Chondrocyte (in vitro differentiated cells): ENCODE results near the gene PSD. TPM values are rescaled to one million over a fixed set of nuclear protein-coding genes. Genes with fewer than 3 reads are reported as not detected.

Experiments used
- DNase-seq: peaks from one replicate; pipeline ENCODE4 v3.0.0; 2021; ENCODE audit warnings: mixed read lengths, low spot score
- H3K27ac Mint-ChIP-seq: one replicate; pipeline ENCODE4 v1.8.0; 2021; ENCODE audit warnings: mild to moderate bottlenecking, moderate library complexity, mixed read lengths; ENCODE audit not compliant: unreplicated experiment
- H3K27me3 Mint-ChIP-seq: 2 replicates; pipeline ENCODE4 v1.8.0; 2021; ENCODE audit warnings: low read depth, mixed read lengths
- H3K36me3 Mint-ChIP-seq: 2 replicates; pipeline ENCODE4 v1.8.0; 2021; ENCODE audit warnings: low read depth, mixed read lengths
- H3K4me1 Mint-ChIP-seq: 2 replicates; pipeline ENCODE4 v1.8.0; 2021; ENCODE audit warnings: low read depth, mild to moderate bottlenecking, mixed read lengths
- H3K4me3 Mint-ChIP-seq: one replicate; pipeline ENCODE4 v1.8.0; 2021; ENCODE audit warnings: mild to moderate bottlenecking, moderate library complexity, mixed read lengths; ENCODE audit not compliant: unreplicated experiment
- H3K9me3 Mint-ChIP-seq: 2 replicates; pipeline ENCODE4 v1.8.0; 2021; ENCODE audit warnings: low read depth, mixed read lengths
- total RNA-seq: library from RNA; stranded (reverse); gene quantifications from 3 replicates; pipeline ENCODE4 v1.2.1, GENCODE V29; 2021
- TF ChIP-seq, protein P1 (sequence below): fragments of 200-600 bp; sonication (generic); IDR thresholded peaks from 2 replicates; pipeline ENCODE4 v1.5.0; 2021; ENCODE audit warnings: antibody characterized with exemption, mild to moderate bottlenecking, moderate library complexity

PSD gene
- total RNA-seq, 1 donor from 2014 or later = 4.0 TPM

DNA sequence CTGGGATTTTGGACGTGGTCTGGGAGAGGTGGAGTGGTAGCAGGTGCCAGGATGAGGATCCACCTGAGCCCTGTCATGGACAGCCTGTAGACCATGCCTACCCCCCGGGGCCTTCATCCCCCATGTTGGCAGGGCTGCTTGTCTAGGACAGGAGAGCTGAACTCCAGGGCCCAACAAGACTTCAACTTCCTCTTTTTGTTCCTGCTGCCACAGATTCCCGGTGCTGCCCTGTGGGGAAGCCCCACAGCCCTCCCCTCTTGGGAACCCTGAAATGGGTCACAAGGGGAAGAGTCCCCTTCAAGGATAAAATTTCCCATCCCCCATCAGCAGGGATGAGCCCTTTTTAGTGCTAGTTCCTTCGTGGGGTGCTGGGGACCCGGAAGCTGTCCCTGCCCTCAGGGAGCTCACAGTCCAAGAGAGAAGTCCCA is 15.0 kb upstream of the PSD start:
- Mint-ChIP-seq H3K9me3 (no peaks in the 10 kb centered on the region), H3K4me3 (no peak overlapping the region), H3K4me1 (peaks cover 19% of the 10 kb centered on the region), H3K27me3 (peaks cover 3% of the 10 kb centered on the region), H3K27ac (no peak overlapping the region), H3K36me3 (no peaks in the 10 kb centered on the region)
- no peak for DNase-seq
- TF ChIP-seq, protein P1, sequence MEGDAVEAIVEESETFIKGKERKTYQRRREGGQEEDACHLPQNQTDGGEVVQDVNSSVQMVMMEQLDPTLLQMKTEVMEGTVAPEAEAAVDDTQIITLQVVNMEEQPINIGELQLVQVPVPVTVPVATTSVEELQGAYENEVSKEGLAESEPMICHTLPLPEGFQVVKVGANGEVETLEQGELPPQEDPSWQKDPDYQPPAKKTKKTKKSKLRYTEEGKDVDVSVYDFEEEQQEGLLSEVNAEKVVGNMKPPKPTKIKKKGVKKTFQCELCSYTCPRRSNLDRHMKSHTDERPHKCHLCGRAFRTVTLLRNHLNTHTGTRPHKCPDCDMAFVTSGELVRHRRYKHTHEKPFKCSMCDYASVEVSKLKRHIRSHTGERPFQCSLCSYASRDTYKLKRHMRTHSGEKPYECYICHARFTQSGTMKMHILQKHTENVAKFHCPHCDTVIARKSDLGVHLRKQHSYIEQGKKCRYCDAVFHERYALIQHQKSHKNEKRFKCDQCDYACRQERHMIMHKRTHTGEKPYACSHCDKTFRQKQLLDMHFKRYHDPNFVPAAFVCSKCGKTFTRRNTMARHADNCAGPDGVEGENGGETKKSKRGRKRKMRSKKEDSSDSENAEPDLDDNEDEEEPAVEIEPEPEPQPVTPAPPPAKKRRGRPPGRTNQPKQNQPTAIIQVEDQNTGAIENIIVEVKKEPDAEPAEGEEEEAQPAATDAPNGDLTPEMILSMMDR = no peak

DNA sequence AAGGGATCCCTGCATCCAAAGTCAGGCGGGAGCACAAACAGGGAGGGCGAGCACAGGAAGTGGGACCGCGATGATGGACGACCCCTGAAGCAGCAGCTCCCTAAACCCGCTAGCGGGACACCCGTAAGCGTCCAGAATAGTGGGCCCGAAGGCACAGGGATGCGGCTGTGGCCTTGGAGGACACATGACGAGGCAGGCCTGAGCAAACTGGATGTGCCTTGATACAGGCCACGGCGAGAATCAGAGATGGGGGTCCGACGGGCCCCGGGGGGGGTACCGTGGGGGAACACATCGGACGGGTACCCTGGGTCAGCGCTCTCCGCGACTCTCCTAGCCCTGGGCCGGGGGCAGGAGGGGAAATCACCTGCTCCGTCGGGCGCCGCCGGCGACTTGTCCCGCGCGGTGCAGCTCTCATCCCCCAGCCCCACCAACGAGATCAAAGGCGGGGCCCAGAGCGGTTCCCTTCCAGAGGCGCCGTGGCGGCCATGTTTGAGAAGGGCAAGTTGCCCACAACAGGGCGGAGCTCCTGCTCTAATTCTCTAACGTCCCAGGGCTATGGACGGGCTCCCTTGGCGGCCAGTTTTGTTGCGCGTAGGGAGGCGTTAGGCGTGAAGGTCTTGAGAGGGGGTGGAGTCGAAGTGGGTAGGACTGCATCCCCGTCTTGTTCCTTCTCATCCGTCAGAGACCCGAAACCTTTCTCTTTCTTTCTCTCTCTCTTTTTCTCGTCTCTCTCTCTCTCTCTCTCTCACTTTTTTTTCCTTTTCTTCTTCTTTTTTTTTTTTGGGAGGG is 13.8 kb upstream of the PSD start, which contains the start of gene CUEDC2:
TSS of gene CUEDC2 (minus strand) at position 413 of the 789 bp plus-strand sequence. CDS start 7,386 bp downstream, outside the sequence.
- peaks cover 3% of the 10 kb centered on the region for H3K27me3 Mint-ChIP-seq
- no peak for DNase-seq
- peak within 1 kb of the TSS; percentile 92 for H3K27ac Mint-ChIP-seq
- peaks cover 19% of the 10 kb centered on the region for H3K4me1 Mint-ChIP-seq
- TF ChIP-seq, protein P1 = no peak
- no peaks in the 10 kb centered on the region for H3K9me3 Mint-ChIP-seq
- H3K36me3 Mint-ChIP-seq = no peaks in the 10 kb centered on the region
- H3K4me3 Mint-ChIP-seq = peak within 1 kb of the TSS; percentile 89

DNA sequence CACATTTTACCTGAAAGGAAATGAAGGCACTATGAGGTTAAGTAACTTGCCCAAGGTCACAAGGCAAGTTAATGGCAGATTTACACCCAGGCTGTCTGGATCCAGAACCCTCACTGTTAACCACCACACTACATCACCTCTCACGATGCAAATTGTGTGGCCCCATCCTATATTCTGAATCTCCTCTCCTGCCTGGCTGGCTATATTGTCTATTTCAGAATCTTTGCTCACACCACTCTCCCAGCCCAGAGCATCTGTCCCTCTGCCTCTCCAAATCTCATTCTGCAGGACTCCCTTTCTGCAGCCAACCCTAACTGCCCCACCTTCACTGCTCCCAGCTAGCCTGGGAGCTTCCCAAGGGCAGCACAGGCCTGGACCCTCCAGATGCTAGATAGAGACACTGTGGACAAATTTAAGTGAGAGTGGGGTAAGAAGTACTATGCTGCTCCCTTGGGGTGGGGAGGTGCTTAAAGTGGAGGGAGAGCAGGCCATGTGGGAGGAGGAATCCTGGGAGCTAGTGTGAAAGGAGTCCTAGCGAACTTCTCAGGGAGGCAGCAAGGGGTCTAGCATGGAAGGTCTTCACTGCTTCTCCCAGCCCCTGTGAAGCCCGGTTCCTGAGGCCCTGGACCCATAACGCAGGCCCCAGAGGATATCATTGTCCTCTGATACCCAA is 13.0 kb upstream of the PSD start:
- H3K9me3 Mint-ChIP-seq = no peaks in the 10 kb centered on the region
- H3K4me1 Mint-ChIP-seq = peaks cover 19% of the 10 kb centered on the region
- TF ChIP-seq, protein P1 = no peak
- H3K27me3 Mint-ChIP-seq = peaks cover 3% of the 10 kb centered on the region
- no peaks in the 10 kb centered on the region for H3K36me3 Mint-ChIP-seq
- H3K27ac Mint-ChIP-seq = peak overlapping the region; percentile 92
- DNase-seq = no peak
- peak overlapping the region; percentile 89 for H3K4me3 Mint-ChIP-seq

DNA sequence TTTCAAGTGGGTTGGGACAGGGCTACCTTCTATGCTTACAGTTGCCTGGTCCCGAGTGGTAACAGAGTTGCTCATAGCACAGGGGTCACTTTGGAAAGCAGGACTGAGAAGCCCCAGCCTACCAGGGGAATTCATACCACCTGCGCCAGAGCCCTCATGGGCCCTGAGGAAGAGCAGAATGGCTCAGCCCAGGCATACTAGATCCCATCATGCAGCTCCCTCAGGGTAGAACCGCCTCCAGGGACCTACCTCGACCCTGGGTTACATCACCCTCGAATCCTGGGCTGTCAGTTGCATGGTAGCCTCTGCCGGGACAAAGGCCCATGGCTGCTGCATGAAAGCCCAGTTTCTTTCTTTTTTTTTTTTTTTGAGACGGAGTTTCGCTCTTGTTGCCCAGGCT is 10.9 kb upstream of the PSD start:
- TF ChIP-seq, protein P1 = no peak
- Mint-ChIP-seq H3K27ac (no peak overlapping the region), H3K36me3 (no peaks in the 10 kb centered on the region), H3K9me3 (no peaks in the 10 kb centered on the region), H3K4me1 (peaks cover 13% of the 10 kb centered on the region), H3K27me3 (no peaks in the 10 kb centered on the region), H3K4me3 (no peak overlapping the region)
- DNase-seq = no peak

DNA sequence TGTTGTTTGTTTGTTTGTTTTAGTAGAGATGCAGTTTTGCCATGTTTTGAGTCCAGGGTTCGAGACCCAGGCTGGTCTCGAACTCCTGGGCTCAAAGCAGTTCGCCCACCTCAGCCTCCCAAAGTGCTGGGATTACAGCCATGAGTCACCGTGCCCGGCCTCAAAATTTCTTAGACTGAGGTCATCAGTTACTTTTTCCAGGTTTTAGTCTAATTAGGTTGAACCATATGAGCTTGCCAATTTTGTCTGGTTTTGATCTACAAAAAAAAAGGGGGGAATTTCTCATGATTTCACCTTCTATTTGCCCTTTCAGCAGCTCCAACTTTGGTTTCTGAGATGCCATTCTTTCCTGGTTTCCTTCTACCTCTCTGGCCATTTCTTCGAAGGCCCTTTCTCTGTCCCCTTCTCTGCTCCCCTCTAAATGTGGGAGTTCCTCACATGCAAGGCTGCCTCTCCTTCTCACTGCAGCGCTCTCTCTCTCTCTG is 8.3 kb upstream of the PSD start:
- no peaks in the 10 kb centered on the region for H3K9me3 Mint-ChIP-seq
- TF ChIP-seq, protein P1 = no peak
- no peak for DNase-seq
- H3K4me1 Mint-ChIP-seq = peaks cover 21% of the 10 kb centered on the region
- H3K36me3 Mint-ChIP-seq = peaks cover 1% of the 10 kb centered on the region
- H3K4me3 Mint-ChIP-seq = no peak overlapping the region
- H3K27me3 Mint-ChIP-seq = no peaks in the 10 kb centered on the region
- H3K27ac Mint-ChIP-seq = no peak overlapping the region
